Measurements from ENCODE around the gene SPECC1L.
"Not testable (repeated sequence)": the region's sequence is repeated elsewhere in the genome, so short reads cannot be mapped to it uniquely, and the experiment has no call there.

The SPECC1L gene, protein sequence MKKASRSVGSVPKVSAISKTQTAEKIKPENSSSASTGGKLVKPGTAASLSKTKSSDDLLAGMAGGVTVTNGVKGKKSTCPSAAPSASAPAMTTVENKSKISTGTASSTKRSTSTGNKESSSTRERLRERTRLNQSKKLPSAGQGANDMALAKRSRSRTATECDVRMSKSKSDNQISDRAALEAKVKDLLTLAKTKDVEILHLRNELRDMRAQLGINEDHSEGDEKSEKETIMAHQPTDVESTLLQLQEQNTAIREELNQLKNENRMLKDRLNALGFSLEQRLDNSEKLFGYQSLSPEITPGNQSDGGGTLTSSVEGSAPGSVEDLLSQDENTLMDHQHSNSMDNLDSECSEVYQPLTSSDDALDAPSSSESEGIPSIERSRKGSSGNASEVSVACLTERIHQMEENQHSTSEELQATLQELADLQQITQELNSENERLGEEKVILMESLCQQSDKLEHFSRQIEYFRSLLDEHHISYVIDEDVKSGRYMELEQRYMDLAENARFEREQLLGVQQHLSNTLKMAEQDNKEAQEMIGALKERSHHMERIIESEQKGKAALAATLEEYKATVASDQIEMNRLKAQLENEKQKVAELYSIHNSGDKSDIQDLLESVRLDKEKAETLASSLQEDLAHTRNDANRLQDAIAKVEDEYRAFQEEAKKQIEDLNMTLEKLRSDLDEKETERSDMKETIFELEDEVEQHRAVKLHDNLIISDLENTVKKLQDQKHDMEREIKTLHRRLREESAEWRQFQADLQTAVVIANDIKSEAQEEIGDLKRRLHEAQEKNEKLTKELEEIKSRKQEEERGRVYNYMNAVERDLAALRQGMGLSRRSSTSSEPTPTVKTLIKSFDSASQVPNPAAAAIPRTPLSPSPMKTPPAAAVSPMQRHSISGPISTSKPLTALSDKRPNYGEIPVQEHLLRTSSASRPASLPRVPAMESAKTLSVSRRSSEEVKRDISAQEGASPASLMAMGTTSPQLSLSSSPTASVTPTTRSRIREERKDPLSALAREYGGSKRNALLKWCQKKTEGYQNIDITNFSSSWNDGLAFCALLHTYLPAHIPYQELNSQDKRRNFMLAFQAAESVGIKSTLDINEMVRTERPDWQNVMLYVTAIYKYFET

DNA sequence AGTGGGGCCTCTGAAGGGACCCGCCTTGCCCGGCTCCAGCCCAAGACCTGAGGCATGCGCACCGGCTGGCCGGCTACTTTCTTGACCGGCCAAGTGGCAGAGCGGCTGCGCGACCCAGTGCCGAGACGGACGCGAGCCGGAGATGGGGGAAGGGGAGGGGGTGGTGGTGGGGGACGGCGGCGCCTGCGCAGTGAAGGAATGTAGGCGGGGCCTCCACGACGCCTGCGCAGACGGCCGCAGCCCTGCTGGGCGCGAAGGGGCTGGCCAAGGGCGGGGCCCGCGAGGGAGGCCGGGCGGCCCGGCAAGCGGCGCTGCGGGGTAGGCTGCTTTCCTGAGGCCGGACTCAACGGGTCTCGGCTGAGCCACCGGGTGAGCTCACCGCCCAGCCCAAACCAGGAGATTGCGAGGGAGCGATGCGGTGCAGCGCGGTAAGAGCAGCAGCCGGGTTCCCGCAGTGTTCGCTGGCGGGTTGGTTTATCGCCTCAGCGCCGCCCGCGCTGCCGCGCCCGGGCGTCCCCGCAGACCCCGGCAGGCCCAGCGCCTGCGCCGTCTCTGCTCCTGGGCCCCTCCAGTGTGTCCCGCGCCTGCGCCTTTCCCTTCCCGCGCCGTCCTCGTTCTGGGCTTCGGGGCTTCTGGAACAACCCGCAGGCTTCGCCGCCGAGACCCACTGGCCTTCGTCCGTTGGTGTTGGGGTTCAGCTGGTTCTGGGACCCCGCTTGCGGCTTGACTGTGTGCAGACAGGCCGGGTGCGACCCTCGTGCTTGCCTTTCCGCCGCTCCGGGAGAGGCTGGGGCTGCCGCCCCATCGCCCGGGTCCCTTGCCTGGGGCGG lies at the start of gene SPECC1L:
TSS of gene SPECC1L (plus strand) at position 276 of the 830 bp plus-strand sequence. CDS start 31,401 bp downstream, outside the sequence.
- peak; percentile 70 for DNase-seq (ENCODE audit: low read depth, low spot score)

DNA sequence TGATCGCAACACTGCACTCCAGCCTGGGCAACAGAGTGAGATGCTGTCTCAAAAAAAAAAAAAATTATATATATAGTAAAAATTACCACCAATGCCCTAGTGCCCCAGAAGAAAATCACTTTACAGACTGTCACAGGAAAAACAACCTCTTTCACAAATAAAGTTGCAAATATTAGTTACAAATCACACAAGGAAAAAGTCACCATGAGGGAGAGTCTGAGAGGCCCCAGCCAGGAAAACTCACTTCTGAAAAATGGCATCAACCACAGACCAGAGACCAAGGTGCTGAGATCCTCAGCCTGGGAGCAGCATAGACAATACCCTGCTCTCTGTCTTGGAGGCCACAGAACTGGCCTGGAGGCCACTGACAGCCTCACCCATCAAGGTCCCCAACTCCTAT lies 46.2 kb upstream of the SPECC1L start:
- DNase-seq (ENCODE audit: low read depth, low spot score), result no peak

DNA sequence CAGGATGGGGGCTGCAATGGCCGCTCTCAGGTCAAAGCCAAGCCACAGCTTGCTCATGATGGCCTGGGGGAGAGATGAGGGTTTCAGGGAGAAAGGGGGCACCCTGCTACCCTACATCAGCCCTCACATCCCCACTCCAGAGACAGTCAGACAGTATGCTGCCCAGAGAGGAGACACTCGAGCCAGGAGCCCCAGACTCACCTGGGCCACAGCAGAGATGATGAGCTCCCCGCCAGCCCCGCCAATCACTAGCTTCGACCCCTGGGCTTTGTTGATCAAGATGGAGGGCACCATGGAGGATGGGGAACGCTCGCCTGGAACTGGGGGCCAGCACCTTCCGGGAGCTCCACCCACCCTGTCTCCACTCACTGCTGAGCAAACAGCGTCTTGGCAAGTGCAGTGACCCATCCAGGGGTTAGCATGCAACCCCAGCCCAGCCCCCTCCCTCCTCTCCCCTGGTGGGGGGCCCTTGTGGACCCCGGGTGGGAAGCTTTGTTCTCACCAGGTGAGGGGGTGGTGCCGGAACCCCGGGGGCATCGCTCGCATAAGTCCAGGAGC lies 45.5 kb upstream of the SPECC1L start:
- no peak for DNase-seq (ENCODE audit: low read depth, low spot score)

DNA sequence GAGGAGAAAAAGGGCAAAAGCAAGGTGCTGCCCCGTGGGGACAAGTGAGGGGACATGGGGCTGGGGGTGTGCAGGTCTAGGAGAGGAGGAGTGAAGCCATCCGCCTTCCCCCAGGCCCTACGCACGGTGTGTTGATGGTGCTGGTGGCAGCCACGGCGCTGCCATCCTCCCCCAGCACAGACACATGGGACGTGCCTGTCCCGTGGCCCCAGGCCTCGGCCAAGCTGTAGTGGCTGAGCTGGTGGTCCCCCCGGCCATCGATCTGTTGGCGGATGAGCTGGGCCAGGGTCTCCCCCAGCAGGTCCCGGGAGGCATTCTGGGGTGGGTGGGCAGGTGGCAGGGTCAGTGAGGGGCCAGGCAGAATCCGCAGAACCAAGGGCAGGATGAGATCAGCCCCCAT lies 44.7 kb upstream of the SPECC1L start:
- DNase-seq (ENCODE audit: low read depth, low spot score), result no peak

DNA sequence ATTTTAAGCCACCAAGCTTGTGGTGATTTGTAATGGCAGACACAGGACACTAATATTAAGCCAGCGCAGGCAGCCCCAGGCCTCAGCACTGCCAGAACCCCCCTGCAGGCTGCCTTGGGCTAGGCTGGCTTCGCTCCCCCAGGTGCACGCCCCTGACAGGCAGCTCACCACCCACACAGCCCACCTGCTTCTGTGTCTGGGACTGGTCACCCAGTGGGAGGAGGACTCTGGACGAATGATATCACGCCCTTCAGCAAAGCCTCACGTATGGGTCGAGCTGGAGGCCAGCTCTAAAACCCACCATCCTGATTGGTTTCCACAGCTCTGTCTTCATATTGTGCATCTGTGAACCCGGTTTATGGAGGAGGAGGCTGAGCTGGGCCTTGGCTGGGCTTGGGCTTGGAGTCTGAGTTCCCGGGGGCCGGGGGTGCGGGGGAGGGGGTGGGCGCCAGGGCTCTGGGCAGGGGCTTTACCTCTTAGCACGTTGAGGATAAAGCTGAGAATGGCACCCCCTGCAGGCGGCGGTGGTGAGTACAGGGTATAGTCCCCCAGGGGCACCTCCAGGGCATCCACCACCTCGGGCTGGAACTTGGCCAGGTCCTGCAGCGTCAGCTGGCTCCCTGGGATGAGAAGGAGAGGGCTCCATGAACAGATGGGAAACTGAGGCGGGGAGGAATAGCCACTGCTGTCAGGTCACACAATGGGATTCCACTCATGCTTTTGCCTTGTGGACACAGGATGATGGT lies 39.5 kb upstream of the SPECC1L start:
- peak; percentile 38 for DNase-seq (ENCODE audit: low read depth, low spot score)

DNA sequence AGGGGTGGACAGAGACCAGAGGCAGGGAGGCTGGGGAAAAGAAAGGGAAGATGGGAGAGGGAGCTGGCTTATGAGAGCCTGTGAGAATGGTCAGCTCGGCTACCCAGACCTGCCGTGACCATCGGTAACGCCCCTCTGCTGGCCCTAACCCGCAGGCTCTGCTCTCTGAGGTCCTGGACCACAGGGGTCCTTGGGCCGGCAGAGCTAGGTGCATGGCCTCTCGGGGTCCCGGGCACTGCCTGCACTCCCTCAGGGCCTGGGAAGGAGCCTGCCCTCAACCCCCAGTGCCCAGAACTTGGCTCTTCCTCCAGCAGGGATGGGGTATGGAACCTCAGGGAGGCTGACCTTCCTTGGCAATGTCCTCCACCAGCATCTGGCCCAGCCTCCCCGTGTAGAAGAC lies 38.9 kb upstream of the SPECC1L start:
- DNase-seq (ENCODE audit: low read depth, low spot score), result no peak

DNA sequence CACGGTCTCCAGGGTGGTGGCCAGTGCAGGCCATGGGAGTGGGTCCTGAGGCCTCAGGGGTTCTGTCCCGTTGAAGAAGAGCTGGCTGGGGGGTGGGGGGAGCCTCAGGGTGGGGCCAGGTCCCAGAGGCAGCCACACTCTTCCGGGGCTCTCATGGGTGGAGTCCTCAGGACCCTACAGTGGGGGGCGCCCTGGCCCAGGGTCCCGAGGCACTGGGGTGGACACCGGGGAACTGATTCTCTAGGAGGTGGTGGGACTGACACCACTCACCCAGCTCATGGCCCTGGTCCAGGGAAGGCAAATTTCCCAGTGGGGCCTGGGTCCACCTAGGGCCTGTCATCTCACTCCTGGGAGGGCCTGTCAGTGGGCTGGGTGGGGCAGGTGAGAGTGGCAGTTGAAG lies 38.5 kb upstream of the SPECC1L start:
- DNase-seq (ENCODE audit: low read depth, low spot score), result no peak

DNA sequence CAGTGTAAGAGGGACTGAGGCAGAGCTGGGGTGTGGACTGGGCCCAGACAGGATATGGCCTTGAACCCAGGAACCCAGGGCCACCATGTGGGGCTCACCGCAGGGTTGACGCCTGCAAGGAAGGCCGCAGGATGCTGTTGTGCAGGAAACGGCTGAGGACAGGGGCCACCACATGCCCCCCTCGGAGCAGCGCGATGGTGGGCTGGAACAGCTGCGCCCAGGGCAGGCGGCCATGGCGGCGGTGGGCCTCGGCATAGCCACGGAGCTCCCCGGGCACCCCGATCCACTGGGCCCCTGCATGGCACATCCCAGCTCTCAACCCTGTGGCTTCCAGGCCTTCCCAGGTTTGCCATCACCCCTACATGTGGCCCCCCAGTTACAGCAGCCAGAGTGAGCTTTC lies 37.9 kb upstream of the SPECC1L start:
- no peak for DNase-seq (ENCODE audit: low read depth, low spot score)

DNA sequence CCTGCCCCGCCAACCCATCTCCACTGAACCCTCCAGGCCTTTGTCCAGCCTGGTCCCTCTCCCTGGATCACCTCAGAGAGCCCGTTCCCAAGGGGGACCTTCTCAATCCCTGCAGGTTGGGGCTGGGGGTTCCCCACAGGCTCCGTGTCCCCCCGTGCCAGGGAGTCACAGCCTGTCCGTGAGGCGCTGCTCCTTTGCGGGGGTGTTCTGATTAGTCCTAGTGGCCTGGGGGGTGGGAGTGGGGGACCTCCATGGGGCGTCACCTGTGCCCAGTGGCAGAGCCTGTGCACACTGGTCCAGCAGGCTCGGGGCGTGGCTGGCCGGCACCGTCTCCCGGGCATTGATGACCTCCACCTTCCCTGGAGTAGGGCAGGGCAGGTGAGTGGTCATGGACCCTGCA lies 37.4 kb upstream of the SPECC1L start:
- DNase-seq (ENCODE audit: low read depth, low spot score), result no peak

DNA sequence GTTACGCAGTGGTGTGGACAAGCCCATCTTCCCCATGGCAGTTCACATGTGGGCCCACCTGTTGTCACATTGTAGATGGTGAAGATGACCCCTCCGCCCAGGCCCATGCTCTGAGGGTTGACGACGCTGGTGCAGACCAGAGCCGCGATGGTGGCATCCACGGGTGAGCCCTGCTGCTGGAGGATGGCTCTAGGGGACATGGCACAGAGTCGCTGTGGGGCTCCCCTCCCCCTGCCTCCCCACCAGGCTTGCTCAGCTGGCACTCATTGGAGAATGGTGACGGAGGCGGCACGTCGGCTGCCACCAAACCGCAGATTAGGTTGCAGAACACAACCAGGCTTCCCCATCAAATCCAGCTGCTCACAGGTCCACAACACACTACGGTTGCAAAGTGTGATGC lies 36.8 kb upstream of the SPECC1L start:
- DNase-seq (ENCODE audit: low read depth, low spot score), result no peak

DNA sequence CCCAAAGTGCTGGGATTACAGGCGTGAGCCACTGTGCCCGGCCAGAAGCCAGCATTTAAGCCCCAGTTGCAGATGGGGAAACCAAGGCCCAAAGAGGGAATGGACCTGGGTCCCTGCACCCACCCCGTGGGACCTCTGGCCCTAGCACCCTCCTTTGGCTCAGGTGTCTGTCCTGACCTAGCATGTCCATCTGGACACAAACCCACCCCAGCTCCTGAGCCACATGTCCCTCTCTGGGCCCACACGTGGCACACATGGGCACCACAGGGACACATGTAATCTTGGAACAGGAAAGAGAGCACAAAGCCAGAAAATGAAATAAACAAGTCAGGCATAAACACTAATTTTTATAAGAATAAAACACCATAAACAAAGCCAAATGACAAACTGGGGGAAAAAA lies 35.3 kb upstream of the SPECC1L start:
- no peak for DNase-seq (ENCODE audit: low read depth, low spot score)

DNA sequence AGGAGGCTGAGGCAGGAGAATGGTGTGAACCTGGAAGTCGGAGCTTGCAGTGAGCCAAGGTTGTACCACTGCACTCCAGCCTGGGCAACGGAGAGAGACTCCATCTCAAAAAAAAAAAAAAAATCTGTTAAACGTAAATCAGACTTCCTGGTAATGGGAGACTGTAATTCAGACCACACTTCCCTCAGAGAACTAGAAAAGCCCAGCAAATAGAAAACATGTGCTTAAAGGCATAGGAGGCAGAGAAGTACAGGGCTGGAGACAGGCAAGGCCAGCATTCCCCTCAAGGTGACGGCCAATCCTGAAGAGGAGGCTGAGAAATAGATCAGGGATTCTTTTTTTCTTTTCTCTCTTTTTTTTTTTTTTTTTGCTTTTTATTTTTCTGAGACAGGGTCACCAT lies 34.0 kb upstream of the SPECC1L start:
- DNase-seq (ENCODE audit: low read depth, low spot score), result no peak

DNA sequence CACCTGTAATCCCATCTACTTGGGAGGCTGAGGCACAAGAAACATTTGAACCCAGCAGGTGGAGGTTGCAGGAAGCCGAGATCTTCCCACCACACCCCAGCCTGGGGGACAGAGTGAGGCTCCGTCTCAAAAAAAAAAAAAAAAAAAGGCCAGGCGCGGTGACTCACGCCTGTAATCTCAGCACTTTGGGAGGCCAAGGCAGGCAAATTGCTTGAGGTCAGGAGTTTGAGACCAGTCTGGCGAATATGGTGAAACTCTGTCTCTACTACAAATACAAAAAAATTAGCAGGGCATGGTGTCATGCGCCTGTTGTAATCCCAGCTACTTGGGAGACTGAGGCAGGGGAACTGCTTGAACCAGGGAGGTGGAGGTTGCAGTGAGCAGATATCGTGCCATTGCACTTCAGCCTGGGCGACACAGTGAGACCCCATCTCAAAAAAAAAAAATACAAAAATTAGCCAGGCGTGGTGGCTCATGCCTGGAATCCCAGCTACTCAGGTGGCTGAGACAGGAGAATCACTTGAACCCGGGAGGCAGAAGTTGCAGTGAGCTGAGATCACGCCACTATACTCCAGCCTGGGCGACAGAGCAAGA lies 32.4 kb upstream of the SPECC1L start:
- not testable (repeated sequence) for DNase-seq (ENCODE audit: low read depth, low spot score)

DNA sequence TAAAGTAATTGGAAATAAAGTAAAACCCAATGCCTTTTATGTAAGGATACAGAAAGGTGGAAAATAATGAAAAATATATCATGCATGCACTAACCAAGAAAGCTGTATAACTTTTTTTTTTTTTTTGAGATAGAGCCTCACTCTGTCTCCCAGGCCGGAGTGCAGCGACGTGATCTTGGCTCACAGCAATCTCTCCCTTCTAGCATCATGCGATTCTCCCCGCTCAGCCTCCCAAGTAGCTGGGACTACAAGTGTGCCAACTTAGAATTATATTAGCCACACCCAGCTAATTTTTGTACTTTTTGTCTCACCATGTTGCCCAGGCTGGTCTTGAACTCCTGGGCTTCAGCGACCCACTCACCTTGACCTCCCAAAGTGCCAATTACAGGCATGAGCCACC lies 30.2 kb upstream of the SPECC1L start:
- DNase-seq (ENCODE audit: low read depth, low spot score), result no peak

DNA sequence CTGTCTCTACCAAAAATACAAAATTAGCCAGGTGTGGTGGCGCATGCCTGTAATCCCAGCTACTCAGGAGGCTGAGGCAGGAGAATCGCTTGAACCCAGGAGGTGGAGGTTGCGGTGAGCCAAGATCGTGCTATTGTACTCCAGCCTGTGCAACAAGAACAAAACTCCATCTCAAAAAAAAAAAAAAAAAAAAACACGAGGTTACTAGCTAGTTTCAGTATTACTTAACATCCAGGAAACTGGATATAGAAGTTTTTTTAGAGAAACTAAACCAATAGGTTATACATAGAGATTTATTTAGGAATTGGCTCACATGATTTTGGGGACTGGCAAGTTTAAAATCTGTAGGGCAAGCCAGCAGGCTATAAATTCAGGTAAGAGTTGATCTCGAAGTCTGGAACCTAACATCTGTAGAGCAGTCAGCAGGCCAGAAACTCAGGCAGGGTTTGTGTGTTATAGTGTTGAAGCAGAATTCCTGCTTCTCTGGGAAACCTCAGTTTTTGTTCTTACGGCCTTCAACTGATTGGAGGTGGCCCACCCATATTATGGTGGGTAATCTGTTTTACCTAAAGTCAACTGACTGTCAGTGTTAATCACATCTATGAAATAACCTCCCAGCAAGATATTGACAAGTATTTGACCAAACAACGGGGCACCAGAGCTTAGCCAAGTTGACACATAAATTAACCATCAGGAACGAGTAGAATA lies 29.5 kb upstream of the SPECC1L start:
- DNase-seq (ENCODE audit: low read depth, low spot score), result not testable (repeated sequence)

DNA sequence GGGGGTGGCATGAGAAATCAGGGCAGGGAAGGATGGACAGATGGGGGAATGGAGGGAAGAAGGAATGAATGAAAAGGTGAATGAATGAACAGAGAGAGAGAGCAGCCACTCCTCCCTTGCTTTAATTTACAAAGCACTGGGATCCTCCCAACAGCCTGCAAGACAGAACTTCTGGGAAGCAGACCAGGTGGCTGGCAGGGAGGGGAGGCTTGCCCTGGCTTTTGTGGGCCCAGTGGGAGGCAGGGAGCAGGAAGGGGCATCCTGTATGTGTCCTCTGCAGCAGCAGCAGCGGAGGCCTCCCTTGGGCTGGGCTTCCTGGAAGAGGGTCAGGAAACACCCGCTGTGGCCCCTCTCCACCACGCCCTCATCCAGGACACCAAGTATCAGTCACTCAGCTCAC lies 27.2 kb upstream of the SPECC1L start:
- not testable (repeated sequence) for DNase-seq (ENCODE audit: low read depth, low spot score)

DNA sequence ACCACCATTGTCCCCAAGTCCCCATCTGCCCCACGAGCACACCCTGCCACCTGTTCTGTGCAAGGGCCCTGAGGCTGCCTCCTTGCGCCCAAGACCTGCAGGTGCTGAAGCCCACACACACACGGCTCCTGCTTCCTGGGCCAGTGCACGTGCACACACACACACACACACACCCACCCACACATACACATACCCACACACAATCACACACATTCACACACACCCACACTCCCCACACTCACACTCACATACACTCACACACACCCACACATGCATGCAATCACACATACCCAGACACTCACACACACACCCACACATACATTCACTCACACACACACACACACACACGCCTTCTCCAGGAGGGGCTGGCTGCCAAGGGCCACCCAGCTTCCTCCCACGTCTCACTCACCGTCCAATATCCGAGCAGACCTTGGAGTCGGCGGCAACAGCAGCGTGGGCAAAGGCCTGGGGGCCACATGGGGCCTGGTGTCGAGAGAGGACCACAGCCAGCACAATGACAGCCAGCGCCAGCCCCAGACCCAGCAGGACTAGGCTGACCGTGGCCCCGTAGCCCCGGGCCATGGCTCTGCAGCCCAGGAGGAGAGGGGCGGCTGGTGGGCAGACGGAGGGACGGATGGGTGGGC lies 26.4 kb upstream of the SPECC1L start:
- no peak for DNase-seq (ENCODE audit: low read depth, low spot score)

DNA sequence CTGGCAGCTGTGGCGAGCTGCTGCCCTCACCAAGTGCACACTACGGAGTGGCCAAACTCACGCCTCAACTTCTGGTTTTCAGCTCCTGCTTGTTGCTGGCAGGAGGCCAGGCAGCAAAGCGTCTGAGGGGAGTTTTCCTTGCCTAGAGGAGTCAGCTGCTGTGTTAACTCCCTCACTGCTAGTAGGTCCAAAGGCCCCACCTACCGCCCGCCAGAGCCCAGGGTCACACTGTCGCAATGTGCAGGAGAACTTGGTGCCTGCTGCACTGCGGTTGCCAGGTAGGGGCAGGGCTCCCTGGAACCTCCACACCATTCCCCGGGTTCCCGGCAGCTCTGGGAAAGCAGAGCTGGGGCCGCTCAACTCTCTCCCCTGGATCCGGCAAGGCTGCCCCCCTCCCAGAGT lies 25.6 kb upstream of the SPECC1L start, which contains the start of gene GGT5:
TSS of gene GGT5 (minus strand) at position 53 of the 402 bp plus-strand sequence. CDS start 357 bp downstream, outside the sequence.
- not testable (repeated sequence) for DNase-seq (ENCODE audit: low read depth, low spot score)

Data from activated naive CD8-positive, alpha-beta T cell treated with anti-CD3 and anti-CD28 coated beads, Interleukin-2, amount 50 U/mL, for 16 hours (primary cell).